GM12864 (cell line): ENCODE data around the gene TRIM5.
A peak's percentile ranks its signal among the peaks of the same experiment; 100 is the strongest.
"Not testable (repeated sequence)": the region's sequence is repeated elsewhere in the genome, so short reads cannot be mapped to it uniquely, and the experiment has no call there.

Source experiments
- DNase-seq: peaks from one replicate; pipeline ENCODE4 v3.0.0-alpha.2; 2011; ENCODE audit warnings: low read depth
- H3K4me3 ChIP-seq: 2 replicates; pipeline ENCODE4 v1.5.1; 2011; ENCODE audit warnings: mild to moderate bottlenecking, low read depth, low read length, control low read depth
- CTCF ChIP-seq: IDR thresholded peaks from 2 replicates; pipeline ENCODE4 v1.5.1; 2011; ENCODE audit warnings: low read depth, mild to moderate bottlenecking, moderate library complexity, low read length, control low read depth, inconsistent platforms; ENCODE audit errors: missing control alignments

TRIM5 gene

DNA sequence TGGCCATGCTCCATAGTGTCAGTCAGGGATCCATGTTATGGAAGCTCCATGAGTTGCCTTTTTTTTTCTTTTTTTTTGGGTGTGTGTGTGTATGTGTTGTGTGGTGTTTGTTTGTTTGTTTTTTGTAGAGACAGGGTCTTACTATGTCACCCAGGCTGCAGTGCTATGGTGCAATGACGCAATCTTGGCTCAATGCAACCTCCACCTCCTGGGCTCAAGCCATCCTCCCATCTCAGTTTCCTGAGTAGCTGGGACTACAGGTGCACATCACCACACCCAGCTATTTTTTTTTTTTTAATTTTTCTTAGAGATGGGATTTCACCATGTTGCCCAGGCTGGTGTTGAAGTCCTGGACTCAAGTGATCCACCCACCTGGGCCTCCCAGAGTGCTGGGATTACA is 3.6 kb upstream of the TRIM5 start:
- no peak for DNase-seq
- TF ChIP-seq CTCF: no peak
- no peak overlapping the region for H3K4me3 ChIP-seq

GRCh38 chr11:5686426-5686825 is 1.6 kb upstream of the TRIM5 start:
- no peak for DNase-seq

GRCh38 chr11:5684036-5684645 is 733 bp downstream of the TRIM5 start:
- no peak for DNase-seq
- TF ChIP-seq CTCF: no peak
- H3K4me3 ChIP-seq: peak overlapping the region; percentile 49

More at GRCh38 chr11:5686426-5686825, 1.6 kb upstream of the TRIM5 start:
- H3K4me3 ChIP-seq: no peak overlapping the region
- TF ChIP-seq CTCF: no peak

- H3K4me3 ChIP-seq: peak overlapping the region; percentile 49
- DNase-seq: not testable (repeated sequence)
These were observed 1.3 kb downstream of the TRIM5 start for GRCh38 chr11:5683620-5684019.

- DNase-seq, H3K4me3 ChIP-seq: not testable (repeated sequence)
These were observed 1.9 kb downstream of the TRIM5 start for GRCh38 chr11:5682890-5683441.

GRCh38 chr11:5679811-5680210 is 5.1 kb downstream of the TRIM5 start:
- DNase-seq: no peak
- no peak overlapping the region for H3K4me3 ChIP-seq
- TF ChIP-seq CTCF: no peak

GRCh38 chr11:5674391-5674790 is 10.5 kb downstream of the TRIM5 start:
- no peak overlapping the region for H3K4me3 ChIP-seq
- TF ChIP-seq CTCF: no peak
- no peak for DNase-seq

DNA sequence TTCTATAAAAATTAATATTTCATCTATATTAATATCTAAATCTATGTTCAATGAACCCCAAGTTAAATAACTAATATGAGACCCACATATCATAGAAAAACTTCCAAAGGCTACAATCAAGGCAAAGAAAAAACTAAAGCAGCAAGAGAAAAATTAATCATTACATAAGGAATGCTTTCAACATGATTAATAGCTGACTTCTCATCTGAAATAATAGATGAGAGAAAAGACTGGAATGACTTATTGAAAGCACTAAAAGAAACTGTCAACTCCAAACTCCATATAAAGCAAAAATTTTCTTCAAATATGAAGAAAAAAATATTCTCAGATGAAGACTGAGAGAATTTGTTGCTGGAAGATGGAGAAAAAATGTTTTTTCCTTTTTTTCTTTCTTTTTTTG is 13.0 kb downstream of the TRIM5 start:
- no peak overlapping the region for H3K4me3 ChIP-seq
- DNase-seq: no peak
- TF ChIP-seq CTCF: no peak
